ENCODE data around the gene UGT1A5.

Gene UGT1A5

GRCh38 chr2:233813236-233814055 lies 100.7 kb downstream of the UGT1A5 start:
- DNase-seq: no peak

- DNase-seq: no peak
Measured at GRCh38 chr2:233814056-233814835, 101.5 kb downstream of the UGT1A5 start.

GRCh38 chr2:233815861-233816260 lies 103.2 kb downstream of the UGT1A5 start:
- DNase-seq: no peak

DNA sequence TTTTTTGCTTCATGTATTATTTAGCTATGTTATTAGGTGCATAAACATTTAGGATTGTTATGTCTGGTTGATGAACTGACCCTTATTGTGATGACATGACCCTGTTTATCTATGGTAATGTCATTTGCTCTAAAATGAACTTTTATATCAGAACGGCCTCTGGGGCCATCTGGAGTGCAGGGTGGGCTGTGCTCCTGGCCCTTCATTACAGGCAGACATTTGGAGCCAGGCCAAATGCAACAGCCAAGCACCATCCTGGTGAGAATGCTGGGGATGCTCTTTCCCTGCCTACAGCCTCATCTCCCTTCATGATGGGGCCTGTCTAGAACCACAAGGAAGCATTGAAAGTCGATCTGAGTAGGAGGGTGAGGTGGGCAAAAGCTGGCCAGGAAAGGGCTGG lies 103.6 kb downstream of the UGT1A5 start:
- DNase-seq: no peak

DNA sequence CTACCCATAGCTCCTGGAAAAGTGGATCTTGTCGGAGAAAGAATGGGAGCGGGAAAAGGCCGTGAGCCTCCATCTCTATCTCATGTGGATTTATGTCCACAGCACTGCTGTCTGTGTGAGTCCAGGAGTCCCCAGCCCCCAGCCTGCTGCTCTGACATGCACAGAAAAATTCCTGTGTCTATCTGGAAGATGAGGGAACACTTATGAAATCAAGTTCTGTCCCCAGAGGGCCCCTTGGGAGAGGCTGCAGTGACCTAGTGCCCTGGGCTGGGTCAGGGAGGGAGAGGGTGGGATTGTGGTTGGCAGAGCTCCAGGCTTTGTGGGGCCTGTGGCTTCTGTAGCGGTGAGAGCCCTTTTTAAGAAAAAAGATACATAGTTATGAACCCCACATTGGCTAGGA lies 104.1 kb downstream of the UGT1A5 start:
- no peak for DNase-seq

GRCh38 chr2:233817361-233817911 lies 104.7 kb downstream of the UGT1A5 start:
- no peak for DNase-seq

DNA sequence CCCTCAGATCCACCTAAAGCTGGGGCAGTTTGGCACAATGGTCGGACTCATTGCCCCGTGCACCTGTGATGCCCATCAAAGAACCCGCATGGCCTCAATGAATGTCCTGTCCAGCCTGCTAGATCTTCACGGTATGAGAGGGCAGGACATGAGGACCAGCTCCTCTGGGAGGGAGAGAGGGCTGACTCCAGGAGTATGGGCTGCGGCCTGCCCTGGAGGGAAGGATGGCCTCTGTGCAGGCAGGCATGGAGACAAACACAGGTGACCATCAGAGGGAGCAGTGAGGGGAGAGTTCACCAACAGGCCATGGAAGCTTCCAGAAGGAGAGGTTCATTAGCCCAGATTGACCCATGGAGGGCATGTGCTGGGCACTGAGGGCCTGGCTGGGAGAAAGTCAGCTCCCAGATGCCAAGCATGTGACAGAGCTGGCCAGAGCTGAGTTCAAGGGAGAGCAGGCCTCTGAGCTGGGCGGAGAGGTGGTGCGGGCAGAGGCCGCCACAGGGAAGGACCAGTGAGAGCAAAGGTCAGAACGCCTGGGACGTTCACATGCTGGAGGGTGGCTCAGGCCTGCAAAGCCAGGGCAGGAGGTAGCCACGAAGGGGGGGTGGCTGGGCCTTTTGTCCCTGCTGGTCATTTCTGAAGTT lies 105.4 kb downstream of the UGT1A5 start:
- no peak for DNase-seq

GRCh38 chr2:233818639-233819621 lies 106.2 kb downstream of the UGT1A5 start:
- no peak for DNase-seq

DNA sequence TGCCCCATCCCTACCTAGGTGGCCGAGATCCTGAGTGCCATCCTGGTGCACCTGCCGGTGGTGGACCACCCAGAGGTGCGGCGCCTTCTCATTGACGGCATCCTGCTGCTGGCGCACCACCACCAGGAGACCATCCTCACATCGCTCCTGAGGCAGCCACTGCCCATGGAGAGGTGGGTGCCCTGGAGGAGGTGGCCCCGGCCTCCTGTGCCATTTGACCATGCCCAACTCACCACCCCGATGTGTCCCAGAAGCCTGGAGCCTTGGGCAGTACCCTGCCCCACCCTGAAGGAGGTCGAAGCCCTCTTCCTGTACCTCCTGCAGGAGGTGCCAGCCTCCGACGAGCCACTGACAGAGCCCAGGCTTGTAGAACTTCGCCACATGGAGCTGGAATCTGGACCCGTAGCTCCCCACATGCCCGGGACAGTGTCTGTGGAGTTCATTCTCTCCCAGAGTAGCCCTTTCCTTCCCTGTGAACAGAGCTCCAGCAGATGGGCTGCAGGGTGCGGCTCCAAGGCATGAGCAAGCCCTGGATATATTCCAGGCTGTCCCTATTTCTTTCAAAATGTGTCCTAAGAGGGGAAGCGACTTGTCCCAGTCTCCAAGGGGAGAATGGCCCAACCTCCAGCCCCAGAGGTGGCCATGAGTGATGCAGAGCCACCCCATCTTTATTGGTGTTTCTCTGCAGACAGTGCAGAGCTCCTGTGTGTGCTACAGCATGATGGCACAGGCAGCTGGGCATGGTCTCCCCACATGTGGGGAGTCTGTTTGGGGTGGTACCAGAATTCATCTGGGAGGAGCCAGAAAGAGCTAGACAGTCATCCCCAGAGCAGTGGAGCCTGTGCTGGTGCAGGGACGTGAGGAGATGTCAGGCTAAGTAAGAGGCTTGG lies 107.4 kb downstream of the UGT1A5 start:
- DNase-seq: no peak

DNA sequence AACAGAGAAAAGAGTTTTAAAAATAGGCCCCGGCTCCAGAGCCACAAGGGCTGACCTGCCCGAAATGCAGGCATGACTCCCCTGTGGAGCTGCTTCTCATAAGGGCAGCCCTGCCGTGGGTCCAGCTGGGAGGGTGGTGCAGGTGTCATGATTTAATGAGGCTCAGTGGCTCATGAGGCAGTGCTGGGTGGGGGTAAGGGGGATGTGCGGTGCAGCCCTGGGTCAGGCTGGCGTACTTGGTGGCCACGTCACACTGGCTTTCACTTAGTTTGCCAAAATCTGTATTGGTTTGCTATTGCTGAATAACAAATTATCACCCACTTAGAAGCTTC lies 108.0 kb downstream of the UGT1A5 start:
- no peak for DNase-seq

GRCh38 chr2:233821196-233821595 lies 108.5 kb downstream of the UGT1A5 start:
- no peak for DNase-seq

DNA sequence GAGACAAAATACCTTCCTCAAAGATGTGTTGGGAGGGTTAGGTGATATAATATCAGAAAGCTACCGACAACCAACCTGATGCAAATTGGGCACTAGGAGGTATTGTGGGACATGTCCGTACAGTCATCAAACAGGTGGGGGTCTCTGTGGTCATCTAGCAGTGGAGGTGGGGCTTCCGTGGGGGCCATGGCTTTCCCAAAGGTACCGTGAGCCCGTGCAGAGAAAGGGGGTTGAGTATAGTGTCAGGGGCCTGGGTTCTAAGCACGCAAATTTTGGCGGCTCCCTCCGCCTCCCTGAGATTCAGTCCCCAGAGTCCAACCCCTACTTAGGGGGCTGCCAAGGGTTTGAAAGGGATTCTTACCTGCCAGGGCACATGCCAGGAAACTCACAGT lies 109.0 kb downstream of the UGT1A5 start:
- DNase-seq: no peak

DNA sequence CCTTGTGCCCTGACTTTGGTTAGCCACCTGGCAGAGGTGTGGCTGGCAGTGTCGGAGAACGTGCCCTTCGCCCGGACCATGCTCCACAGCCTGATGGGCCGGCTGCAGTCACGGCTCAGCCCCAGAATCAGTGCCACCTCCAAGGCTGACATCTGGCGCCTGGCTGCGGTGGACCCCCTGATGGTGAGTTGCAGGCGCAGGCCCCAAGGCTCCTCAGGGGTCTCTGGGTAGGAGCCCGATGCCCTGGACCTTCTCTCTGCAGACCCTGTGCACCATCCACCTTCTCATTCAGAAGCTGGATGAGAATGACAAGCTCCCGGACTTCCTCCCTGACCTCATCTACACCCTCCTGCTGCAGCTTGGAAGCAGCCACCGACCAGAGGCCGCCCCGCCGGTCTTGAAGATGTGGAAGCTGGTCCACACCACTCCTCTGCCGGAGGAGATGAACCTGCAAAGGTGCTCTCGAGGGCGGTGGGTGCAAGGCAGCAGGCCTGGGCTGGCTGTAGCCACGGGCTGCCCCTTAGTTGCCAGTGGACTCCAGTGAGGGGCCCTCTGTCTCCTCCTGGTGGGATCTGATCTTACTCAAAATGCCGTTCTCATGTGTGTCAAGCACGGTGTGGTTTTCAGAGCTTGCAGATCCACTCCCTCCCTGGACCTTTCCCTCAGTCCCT lies 109.5 kb downstream of the UGT1A5 start:
- DNase-seq: no peak
